Muscle of arm (tissue), 12 donors: ENCODE data around the gene OARD1. TPM values are rescaled to one million over a fixed set of nuclear protein-coding genes. Genes with fewer than 3 reads are reported as not detected.

Experiments
- DNase-seq: peaks from one replicate; pipeline ENCODE4 v3.0.0-alpha.2; 2013
- polyA plus RNA-seq, 12 donors: library from polyadenylated mRNA; unstranded; fragments of 120-200 nt; gene quantifications; one replicate each; pipeline ENCODE4 v1.2.1, GENCODE V29; 2013; ENCODE audit not compliant: insufficient read length in 12 of 12

Gene OARD1
- polyA plus RNA-seq, 12 donors = 10.7 to 33.4 (median 19.2) TPM; not detected in 1

DNA sequence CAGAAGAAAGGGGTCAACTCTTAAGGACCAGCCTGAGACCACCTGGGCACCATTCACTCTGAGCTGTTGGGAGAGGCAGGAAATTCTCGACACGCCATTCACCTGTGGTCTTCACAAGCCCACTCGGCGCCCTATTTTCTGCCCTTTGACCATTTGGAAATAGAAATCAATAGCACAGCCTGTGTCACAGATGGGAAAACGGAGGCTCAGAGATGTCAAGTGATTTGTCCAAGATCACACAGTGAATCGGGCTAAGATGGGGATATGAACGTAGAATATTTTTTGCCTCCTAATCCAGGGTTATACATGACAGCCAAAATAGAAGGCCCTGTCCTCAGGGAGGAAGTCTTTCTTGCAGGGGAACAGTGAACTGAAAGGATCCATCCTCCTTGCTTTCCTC is 22.2 kb downstream of the OARD1 start:
- DNase-seq = no peak

GRCh38 chr6:41049521-41049920 is 22.6 kb downstream of the OARD1 start:
- no peak for DNase-seq

DNA sequence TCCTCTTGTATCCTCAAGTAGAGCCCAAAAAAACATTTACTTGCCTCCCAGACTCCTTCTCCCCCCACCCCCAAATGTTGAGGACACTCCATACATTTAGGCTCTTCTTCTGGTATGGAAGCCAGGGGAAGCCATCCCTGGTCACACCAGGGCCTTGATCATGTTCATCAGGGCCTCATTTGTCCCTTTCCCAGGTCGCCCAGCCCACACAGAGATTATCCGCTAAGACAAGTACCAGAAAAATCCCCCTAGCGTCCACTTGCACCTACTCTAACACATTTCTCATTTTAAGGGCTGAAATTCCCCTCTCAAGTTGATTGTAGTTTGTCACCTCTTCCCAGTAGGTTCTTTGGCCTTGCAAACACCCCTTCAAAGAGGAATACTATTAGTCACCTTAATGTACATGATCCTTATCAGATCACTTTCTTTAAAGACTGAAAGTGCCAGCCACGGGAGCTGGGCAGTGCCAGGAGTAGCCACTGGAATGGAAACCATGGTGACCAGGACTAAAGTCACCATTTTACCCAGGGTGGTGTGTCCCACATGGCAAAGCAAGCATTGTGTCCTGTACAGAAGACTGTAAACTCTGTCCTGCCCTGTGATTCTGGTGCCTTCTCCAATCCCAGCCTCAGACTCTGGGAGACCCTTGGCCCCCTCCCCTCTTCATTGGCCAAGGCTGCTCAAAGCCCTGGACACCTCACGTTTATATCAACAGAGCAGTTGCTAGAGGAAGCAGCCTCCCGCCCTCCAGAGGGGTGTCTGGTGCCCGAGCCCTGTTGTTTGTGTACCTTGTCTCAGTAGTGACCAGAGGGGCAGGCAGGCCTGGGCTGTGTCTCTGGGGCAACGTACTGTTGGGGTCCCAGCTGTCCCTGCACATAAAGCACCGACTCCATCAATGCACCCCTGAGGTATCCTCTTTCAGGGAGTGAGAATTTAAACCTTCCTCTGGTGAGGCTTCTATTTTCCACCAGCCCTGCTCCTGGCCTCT is 24.1 kb downstream of the OARD1 start:
- DNase-seq = no peak

DNA sequence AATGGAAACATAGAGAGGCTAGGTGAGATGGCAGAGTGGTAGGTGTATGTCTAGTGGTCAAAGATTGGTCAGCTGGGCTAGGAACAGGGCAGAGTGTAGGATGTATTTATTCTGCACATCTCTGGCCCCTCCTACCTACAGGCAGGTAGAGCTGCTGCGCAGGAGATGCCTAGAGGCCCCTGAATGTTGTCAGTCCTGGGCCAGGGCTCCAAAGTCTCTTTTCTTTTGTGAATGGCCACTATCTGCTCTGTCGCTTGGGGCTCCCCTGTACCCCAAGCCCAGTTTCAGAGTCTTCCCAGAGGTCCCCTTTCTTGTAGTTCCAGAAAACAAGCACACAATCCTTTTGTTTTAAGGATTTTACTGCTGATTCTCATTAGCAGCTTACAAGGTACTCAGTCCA is 24.9 kb downstream of the OARD1 start:
- no peak for DNase-seq

GRCh38 chr6:41046084-41046483 is 26.1 kb downstream of the OARD1 start:
- no peak for DNase-seq

DNA sequence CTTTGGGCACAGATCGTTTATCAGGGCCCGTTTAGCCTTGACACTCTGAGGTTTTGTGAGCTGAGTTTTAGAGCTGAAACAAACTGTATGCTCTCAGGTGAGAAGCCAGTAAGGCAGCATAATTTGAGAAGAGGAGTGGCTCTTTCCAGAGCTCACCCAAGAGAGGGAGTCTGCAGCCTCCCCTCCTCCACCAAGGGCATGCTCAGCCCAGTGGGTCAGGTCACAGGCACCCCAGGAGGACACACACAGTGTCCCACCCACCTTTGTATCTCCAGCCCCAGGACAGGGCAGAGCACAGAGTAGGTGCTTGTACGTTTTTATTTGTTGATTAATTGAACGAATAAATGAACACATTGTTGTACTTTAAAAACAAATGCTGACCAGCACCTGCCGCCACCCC is 26.5 kb downstream of the OARD1 start:
- DNase-seq = no peak

GRCh38 chr6:41043151-41043550 is 29.0 kb downstream of the OARD1 start:
- no peak for DNase-seq

GRCh38 chr6:41042226-41043055 is 29.7 kb downstream of the OARD1 start, which contains the start of gene TSPO2:
TSS of gene TSPO2 (plus strand) at chr6:41042467. CDS start at chr6:41042986, 519 bp downstream.
- DNase-seq = no peak

GRCh38 chr6:41040940-41041536 is 31.1 kb downstream of the OARD1 start:
- DNase-seq = no peak

- DNase-seq = no peak
These were observed 31.8 kb downstream of the OARD1 start for GRCh38 chr6:41040101-41040939.

DNA sequence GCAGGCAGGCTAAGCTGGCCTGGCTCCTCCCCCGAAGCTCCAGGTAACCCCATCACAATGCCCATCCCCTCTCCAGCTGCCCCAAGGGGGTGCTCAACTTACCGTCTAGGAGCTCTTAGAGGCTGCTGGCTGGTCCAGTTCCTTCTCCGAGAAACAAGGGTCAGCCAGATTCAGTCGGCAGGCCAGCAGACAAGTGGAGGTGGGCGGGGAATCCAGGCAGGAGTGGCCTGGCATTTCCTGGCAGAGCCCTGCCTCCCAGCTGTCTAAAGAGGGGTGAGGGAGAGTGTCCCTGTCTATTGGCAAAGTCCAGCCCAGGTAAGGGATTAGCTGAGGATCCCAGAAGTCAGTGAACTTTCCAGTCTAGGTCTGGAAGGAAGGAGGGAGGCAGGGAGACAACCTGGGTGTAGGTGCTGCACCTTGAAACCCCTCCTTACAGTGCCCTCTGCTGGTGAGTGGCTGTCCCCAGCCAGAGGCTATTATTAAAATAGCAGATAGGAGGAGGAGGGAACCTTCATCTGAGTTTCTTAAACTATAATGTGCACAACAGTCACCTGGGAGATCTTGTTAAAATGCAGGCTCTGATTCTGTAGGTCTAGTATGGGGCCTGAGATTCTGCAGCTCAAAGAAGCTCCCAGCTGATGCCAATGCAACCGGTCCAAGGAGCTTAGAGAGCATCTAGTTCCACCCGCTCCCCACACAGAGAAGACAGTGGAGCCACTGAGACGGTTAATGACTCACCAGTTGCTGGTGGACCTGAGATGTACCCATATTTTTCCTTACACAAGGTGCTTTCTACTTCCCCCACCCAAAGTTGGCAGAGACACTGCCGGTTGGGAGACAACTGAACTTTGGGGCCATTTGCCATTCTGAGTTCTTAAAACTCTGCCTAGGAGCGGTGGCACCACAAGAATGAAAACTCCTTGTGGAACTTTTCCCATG is 32.8 kb downstream of the OARD1 start, which contains the start of gene UNC5CL:
Gene UNC5CL, minus strand, starts transcription at position 162 of the 939 bp plus-strand sequence. CDS start 4,147 bp downstream, outside the sequence.
- no peak for DNase-seq

DNA sequence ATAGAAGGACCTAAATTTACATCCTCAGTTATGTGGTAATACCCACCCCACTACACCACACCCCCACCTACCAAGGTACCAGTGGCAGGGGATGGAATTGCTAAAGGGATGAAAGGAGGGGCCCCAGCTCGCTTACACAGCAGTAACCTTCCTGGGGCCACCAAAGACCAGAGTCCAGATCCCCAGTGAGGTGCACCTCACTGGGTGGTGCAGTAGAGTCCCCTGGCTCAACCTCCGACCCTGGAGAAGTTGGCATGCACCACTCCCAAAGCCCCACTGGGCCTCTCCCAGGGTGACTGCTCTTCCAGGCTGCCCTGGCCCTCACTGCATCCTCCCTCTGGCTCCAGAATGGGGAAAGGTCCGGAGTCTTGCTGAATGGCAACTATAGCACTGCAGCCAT is 34.0 kb downstream of the OARD1 start:
- DNase-seq = no peak

DNA sequence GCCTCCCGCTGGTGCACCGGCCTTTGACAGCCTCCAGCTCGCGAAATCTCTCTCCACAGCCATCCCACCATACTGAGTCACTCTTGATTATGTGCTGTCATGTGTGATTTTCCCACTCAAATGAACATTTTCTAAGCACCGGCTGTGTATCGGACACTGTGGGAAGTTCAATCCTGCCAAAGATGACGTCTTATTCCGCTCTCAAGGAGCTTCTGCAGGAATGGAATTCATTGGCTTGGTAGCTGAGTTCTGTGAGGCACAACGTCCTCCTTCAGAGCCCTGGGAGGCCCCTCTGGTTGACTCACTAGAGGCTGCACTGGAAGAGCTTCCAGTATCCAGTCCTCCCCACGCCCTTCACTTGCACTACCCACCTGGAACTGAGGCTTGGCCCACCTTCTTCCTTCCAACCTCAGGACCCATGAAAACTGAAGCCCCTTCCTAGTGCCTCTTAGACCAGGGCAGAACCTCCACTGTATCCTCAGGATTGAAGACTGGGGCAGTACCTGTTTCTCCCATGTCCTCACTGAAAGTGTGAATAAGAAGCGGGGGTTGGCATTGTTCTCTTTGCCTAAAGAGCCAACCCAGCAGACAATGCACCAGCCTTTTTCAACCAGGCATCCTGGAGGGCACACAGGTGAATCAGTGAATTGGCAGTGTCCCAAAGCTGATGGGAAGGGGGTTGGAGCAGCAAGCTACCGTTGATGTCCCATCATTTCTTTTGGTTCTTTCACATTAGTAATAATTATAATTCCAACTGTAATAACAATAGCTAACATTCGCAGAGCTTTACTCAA is 34.9 kb downstream of the OARD1 start:
- DNase-seq = no peak

- no peak for DNase-seq
These were observed 35.6 kb downstream of the OARD1 start for GRCh38 chr6:41036601-41037000.

DNA sequence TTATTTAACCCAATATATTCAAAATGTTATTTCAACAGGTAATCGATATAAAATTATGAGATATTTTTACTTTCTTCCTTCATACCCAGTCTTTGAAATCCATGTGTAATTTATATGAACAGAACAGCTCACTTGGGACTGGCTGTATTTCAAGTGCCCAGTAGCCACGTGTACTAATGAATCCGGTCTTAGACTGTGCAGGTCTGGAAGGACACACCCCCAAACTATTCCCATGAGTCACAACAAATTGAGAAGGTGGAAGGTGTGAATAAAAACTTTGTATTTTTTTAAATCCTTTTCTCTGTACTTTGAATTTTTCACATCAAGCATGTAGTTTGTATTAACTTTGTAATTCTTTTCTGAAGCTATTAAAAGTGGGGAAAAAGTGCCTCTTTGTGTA is 36.0 kb downstream of the OARD1 start:
- no peak for DNase-seq

DNA sequence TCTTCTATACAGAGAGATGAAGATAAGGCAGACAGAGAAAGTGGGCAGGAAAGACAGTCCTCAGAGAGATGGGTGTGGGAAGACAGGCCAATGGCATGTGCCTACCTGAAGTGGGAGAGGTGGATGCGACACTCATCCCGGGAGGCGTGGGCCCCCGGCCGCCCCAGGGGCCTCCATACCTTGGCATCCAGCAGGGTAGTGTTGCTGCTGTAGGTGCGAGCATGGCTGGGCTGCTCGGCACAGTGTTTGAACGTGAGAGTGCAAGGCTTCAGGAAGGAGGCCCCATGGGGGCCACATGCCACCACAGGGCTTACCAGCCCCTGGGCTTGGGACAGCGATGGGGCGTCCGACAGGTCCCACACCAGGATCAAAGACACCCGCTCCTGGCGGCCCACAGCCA is 38.4 kb downstream of the OARD1 start:
- no peak for DNase-seq

GRCh38 chr6:41032830-41033229 is 39.3 kb downstream of the OARD1 start:
- DNase-seq = no peak

- peak; percentile 26 for DNase-seq
These were observed 43.4 kb downstream of the OARD1 start for GRCh38 chr6:41028561-41029412.
